HepG2 (cell line): ENCODE data around the gene LAMA5.

Source experiments
- CHD4 ChIP-seq: fragments of 200-600 bp; sonication (generic); IDR thresholded peaks from 2 replicates; pipeline ENCODE4 v1.7.0; 2017; ENCODE audit warnings: mild to moderate bottlenecking, low read length, borderline replicate concordance
- MTA1 ChIP-seq: sonication (generic); formaldehyde crosslinking; IDR thresholded peaks from 2 replicates; pipeline ENCODE4 v1.4.0; 2020; ENCODE audit warnings: missing genetic modification reagents, mild to moderate bottlenecking, borderline replicate concordance

- TF ChIP-seq CHD4, result no peak
- no peak for TF ChIP-seq MTA1 (CRISPR knock-in tag)
These were observed 92.7 kb downstream of the LAMA5 start for GRCh38 chr20:62274332-62274950.
